HG03432 (cell line): Measurements from ENCODE around the gene ST7L.
"Not testable (repeated sequence)": the region's sequence is repeated elsewhere in the genome, so short reads cannot be mapped to it uniquely, and the experiment has no call there.

Experiments used
- ATAC-seq: cut with Tn5 transposase; IDR thresholded peaks from one replicate; pipeline ENCODE4 v1.9.1; 2021; ENCODE audit warnings: mild to moderate bottlenecking, moderate library complexity; ENCODE audit not compliant: unreplicated experiment

The ST7L gene

GRCh38 chr1:112501810-112502641 lies 116.9 kb downstream of the ST7L start:
- no peak for ATAC-seq

- no peak for ATAC-seq
These were observed 122.7 kb downstream of the ST7L start for GRCh38 chr1:112496290-112496689.

GRCh38 chr1:112493351-112493750 lies 125.6 kb downstream of the ST7L start:
- no peak for ATAC-seq

GRCh38 chr1:112492076-112492475 lies 126.9 kb downstream of the ST7L start:
- ATAC-seq = no peak

GRCh38 chr1:112488141-112488540 lies 130.8 kb downstream of the ST7L start:
- no peak for ATAC-seq

- not testable (repeated sequence) for ATAC-seq
These were observed 131.3 kb downstream of the ST7L start for GRCh38 chr1:112487686-112488085.

- ATAC-seq = not testable (repeated sequence)
These were observed 132.9 kb downstream of the ST7L start for GRCh38 chr1:112486063-112486462.

- ATAC-seq = no peak
These were observed 140.6 kb downstream of the ST7L start for GRCh38 chr1:112478314-112478713.

GRCh38 chr1:112477550-112477949 lies 141.4 kb downstream of the ST7L start:
- ATAC-seq = no peak
